ENCODE results near the gene CPM.

Gene CPM

GRCh38 chr12:68904351-68904962 is 28.5 kb downstream of the CPM start:
- DNase-seq (ENCODE audit: low spot score), result no peak

- no peak for DNase-seq (ENCODE audit: low spot score)
These were observed 29.5 kb downstream of the CPM start for GRCh38 chr12:68903511-68903910.

GRCh38 chr12:68901551-68901950 is 31.4 kb downstream of the CPM start:
- DNase-seq (ENCODE audit: low spot score), result no peak

GRCh38 chr12:68901145-68901544 is 31.8 kb downstream of the CPM start:
- DNase-seq (ENCODE audit: low spot score), result no peak

GRCh38 chr12:68900241-68900640 is 32.7 kb downstream of the CPM start:
- no peak for DNase-seq (ENCODE audit: low spot score)

- no peak for DNase-seq (ENCODE audit: low spot score)
These were observed 33.7 kb downstream of the CPM start for GRCh38 chr12:68899251-68899771.

GRCh38 chr12:68896881-68897540 is 36.0 kb downstream of the CPM start:
- DNase-seq (ENCODE audit: low spot score), result no peak

GRCh38 chr12:68894276-68894855 is 38.6 kb downstream of the CPM start:
- DNase-seq (ENCODE audit: low spot score), result no peak

- no peak for DNase-seq (ENCODE audit: low spot score)
These were observed 39.2 kb downstream of the CPM start for GRCh38 chr12:68893741-68894140.

GRCh38 chr12:68893201-68893600 is 39.8 kb downstream of the CPM start:
- no peak for DNase-seq (ENCODE audit: low spot score)

- DNase-seq (ENCODE audit: low spot score), result no peak
These were observed 41.8 kb downstream of the CPM start for GRCh38 chr12:68891141-68891540.

GRCh38 chr12:68890701-68891113 is 42.3 kb downstream of the CPM start:
- DNase-seq (ENCODE audit: low spot score), result no peak

- DNase-seq (ENCODE audit: low spot score), result no peak
These were observed 44.7 kb downstream of the CPM start for GRCh38 chr12:68888243-68888642.

GRCh38 chr12:68887641-68888040 is 45.3 kb downstream of the CPM start:
- no peak for DNase-seq (ENCODE audit: low spot score)

- no peak for DNase-seq (ENCODE audit: low spot score)
These were observed 46.1 kb downstream of the CPM start for GRCh38 chr12:68886636-68887572.

- DNase-seq (ENCODE audit: low spot score), result no peak
These were observed 47.6 kb downstream of the CPM start for GRCh38 chr12:68885381-68885780.

- no peak for DNase-seq (ENCODE audit: low spot score)
These were observed 48.7 kb downstream of the CPM start for GRCh38 chr12:68884251-68884650.

- DNase-seq (ENCODE audit: low spot score), result no peak
These were observed 49.8 kb downstream of the CPM start for GRCh38 chr12:68883151-68883550.

- no peak for DNase-seq (ENCODE audit: low spot score)
These were observed 50.6 kb downstream of the CPM start for GRCh38 chr12:68882251-68882964.

- no peak for DNase-seq (ENCODE audit: low spot score)
These were observed 52.2 kb downstream of the CPM start for GRCh38 chr12:68880660-68881325.

GRCh38 chr12:68878846-68879245 is 54.1 kb downstream of the CPM start:
- DNase-seq (ENCODE audit: low spot score), result no peak

Data from CD4-positive, alpha-beta T cell treated with Interleukin-6 at 100 ng/mL for 8 hours (primary cell).